Body of pancreas (tissue), 4 donors: ENCODE data around the gene IGSF8.

Experiments
- POLR2A ChIP-seq, 3 donors: fragments of 450-650 bp; IDR thresholded peaks; one replicate each; pipeline ENCODE4 v1.6.1; 2016; ENCODE audit warnings: antibody characterized with exemption in 3 of 3, mild to moderate bottlenecking in 2 of 3
- TF ChIP-seq, protein P1 (sequence below), 7 experiments: fragments of 450-650 bp in 4 of 7; fragments of 200-600 bp in 3 of 7; sonication (generic) in 3 of 7; IDR thresholded peaks; one replicate each; pipeline ENCODE4 v1.5.1; 2016 to 2019; ENCODE audit warnings: antibody characterized with exemption in 7 of 7

DNA sequence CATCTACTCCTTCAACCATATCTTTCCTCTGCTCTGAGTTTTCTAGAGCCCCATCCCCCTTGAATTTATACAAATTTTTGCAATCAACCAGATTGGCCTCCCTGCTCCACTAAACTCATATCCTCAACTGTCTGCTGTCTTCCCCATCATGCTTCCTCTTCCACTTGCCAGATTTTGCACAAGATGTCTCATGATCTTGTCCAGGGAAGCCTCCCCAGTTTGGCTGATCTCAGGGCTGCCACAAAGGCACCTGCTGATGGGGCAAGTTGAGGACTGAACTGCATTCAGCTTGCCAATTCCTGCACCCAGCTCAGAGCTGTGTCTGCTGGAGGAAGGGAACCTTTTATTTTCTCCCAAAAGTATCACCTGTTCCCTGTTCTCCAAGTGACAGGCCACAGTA, 20.9 kb downstream of the IGSF8 start:
- TF ChIP-seq, protein P1, sequence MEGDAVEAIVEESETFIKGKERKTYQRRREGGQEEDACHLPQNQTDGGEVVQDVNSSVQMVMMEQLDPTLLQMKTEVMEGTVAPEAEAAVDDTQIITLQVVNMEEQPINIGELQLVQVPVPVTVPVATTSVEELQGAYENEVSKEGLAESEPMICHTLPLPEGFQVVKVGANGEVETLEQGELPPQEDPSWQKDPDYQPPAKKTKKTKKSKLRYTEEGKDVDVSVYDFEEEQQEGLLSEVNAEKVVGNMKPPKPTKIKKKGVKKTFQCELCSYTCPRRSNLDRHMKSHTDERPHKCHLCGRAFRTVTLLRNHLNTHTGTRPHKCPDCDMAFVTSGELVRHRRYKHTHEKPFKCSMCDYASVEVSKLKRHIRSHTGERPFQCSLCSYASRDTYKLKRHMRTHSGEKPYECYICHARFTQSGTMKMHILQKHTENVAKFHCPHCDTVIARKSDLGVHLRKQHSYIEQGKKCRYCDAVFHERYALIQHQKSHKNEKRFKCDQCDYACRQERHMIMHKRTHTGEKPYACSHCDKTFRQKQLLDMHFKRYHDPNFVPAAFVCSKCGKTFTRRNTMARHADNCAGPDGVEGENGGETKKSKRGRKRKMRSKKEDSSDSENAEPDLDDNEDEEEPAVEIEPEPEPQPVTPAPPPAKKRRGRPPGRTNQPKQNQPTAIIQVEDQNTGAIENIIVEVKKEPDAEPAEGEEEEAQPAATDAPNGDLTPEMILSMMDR (IDR thresholded peaks at IDR 0.05), result no peak
- no peak for TF ChIP-seq POLR2A (IDR thresholded peaks at IDR 0.05)
